Measurements from ENCODE around the gene SERAC1.

- TF ChIP-seq CTCF (IDR thresholded peaks at IDR 0.05) (no peak), POLR2A (IDR thresholded peaks at IDR 0.05) (no peak)
These were observed 57.1 kb downstream of the SERAC1 start for GRCh38 chr6:158110986-158111385.
